CD14-positive monocyte (primary cell): ENCODE measurements around the gene MORN5. TPM values are rescaled to one million over a fixed set of nuclear protein-coding genes. Genes with fewer than 3 reads are reported as not detected.

Source experiments
- DNase-seq, 3 donors: peaks; one replicate each; pipeline ENCODE4 v3.0.0-alpha.2; 2011 to 2022
- H2AFZ ChIP-seq: 2 replicates; pipeline ENCODE4 v1.6.0; 2012; ENCODE audit warnings: mild to moderate bottlenecking, low read depth, low read length, inconsistent platforms; ENCODE audit not compliant: insufficient read depth, poor library complexity, severe bottlenecking
- H3K27ac ChIP-seq, 2 donors: 1 replicate in 1 of 2; 2 replicates in 1 of 2; pipeline ENCODE4 v1.5.1; 2012 to 2013; ENCODE audit warnings: low read length in 2 of 2, control low read depth in 1 of 2, inconsistent platforms in 1 of 2, low read depth in 1 of 2, mild to moderate bottlenecking in 1 of 2
- H3K27me3 ChIP-seq, 2 donors: one replicate each; pipeline versions ENCODE4 v1.6.0 to v1.6.1; 2011 to 2013; ENCODE audit warnings: low read length in 2 of 2; ENCODE audit not compliant: control insufficient read depth in 2 of 2, insufficient read depth in 2 of 2
- H3K36me3 ChIP-seq, 2 donors: replicated peaks in 1 of 2; 1 replicate in 1 of 2; 2 replicates in 1 of 2; pipeline versions ENCODE4 v1.5.1 to v1.6.1; 2012 to 2013; ENCODE audit warnings: low read length in 2 of 2, control low read depth in 1 of 2, inconsistent platforms in 1 of 2, mild to moderate bottlenecking in 1 of 2; ENCODE audit not compliant: insufficient read depth in 2 of 2, control insufficient read depth in 1 of 2
- H3K4me1 ChIP-seq, 2 donors: 1 replicate in 1 of 2; 2 replicates in 1 of 2; pipeline versions ENCODE4 v1.5.1 to v1.6.1; 2012 to 2013; ENCODE audit warnings: low read length in 2 of 2, control low read depth in 1 of 2, inconsistent platforms in 1 of 2, mild to moderate bottlenecking in 1 of 2, moderate library complexity in 1 of 2; ENCODE audit not compliant: insufficient read depth in 2 of 2, control insufficient read depth in 1 of 2
- H3K4me2 ChIP-seq: replicated peaks from 2 replicates; pipeline ENCODE3; 2012; ENCODE audit warnings: low read length, moderate library complexity, mild to moderate bottlenecking; ENCODE audit not compliant: poor library complexity, severe bottlenecking; ENCODE audit errors: extremely low read depth
- H3K4me3 ChIP-seq, 3 experiments: fragments of 200-600 bp in 1 of 3; sonication (generic) in 1 of 3; replicated peaks in 1 of 3; 1 replicate in 2 of 3; 2 replicates in 1 of 3; pipeline ENCODE4 v1.5.1; 2011 to 2013; ENCODE audit warnings: low read length in 3 of 3, mild to moderate bottlenecking in 3 of 3, control low read depth in 2 of 3, low read depth in 2 of 3, inconsistent platforms in 1 of 3, moderate library complexity in 1 of 3
- H3K79me2 ChIP-seq: 2 replicates; pipeline ENCODE4 v1.6.0; 2012; ENCODE audit warnings: mild to moderate bottlenecking, control low read depth, inconsistent platforms, low read length, moderate library complexity; ENCODE audit not compliant: insufficient read depth
- H3K9ac ChIP-seq: 2 replicates; pipeline ENCODE4 v1.6.0; 2017; ENCODE audit warnings: low read length, mild to moderate bottlenecking; ENCODE audit not compliant: insufficient read depth, poor library complexity, severe bottlenecking
- H3K9me3 ChIP-seq, 2 donors: replicated peaks in 1 of 2; 1 replicate in 1 of 2; 2 replicates in 1 of 2; pipeline versions ENCODE4 v1.5.1 to v1.6.1; 2012 to 2013; ENCODE audit warnings: low read length in 2 of 2, control low read depth in 1 of 2; ENCODE audit not compliant: control insufficient read depth in 1 of 2, insufficient read depth in 1 of 2
- H4K20me1 ChIP-seq: 2 replicates; pipeline ENCODE4 v1.6.0; 2012; ENCODE audit warnings: mild to moderate bottlenecking, low read length, control low read depth, moderate library complexity; ENCODE audit not compliant: insufficient read depth
- H3K27ac Mint-ChIP-seq, 7 donors: one replicate each; pipeline ENCODE4 v1.8.0; 2020; ENCODE audit warnings: mild to moderate bottlenecking in 7 of 7, mixed read lengths in 7 of 7, moderate library complexity in 6 of 7, inconsistent platforms in 2 of 7
- H3K27me3 Mint-ChIP-seq, 3 donors: one replicate each; pipeline ENCODE4 v1.8.0; 2021 to 2022; ENCODE audit warnings: low read depth in 3 of 3, mild to moderate bottlenecking in 3 of 3, mixed read lengths in 3 of 3, moderate library complexity in 3 of 3, inconsistent platforms in 1 of 3
- H3K36me3 Mint-ChIP-seq, 2 donors: one replicate each; pipeline ENCODE4 v1.8.0; 2020; ENCODE audit warnings: mixed read lengths in 2 of 2, inconsistent platforms in 1 of 2, mild to moderate bottlenecking in 1 of 2
- H3K4me1 Mint-ChIP-seq: one replicate; pipeline ENCODE4 v1.8.0; 2020; ENCODE audit warnings: mild to moderate bottlenecking, mixed read lengths
- H3K4me3 Mint-ChIP-seq, 2 donors: one replicate each; pipeline ENCODE4 v1.8.0; 2020; ENCODE audit warnings: mild to moderate bottlenecking in 2 of 2, mixed read lengths in 2 of 2, moderate library complexity in 1 of 2
- H3K9me3 Mint-ChIP-seq, 7 donors: one replicate each; pipeline ENCODE4 v1.8.0; 2020 to 2022; ENCODE audit warnings: mixed read lengths in 7 of 7, mild to moderate bottlenecking in 6 of 7, moderate library complexity in 6 of 7, inconsistent platforms in 2 of 7
- WGBS: methylation state at CpG from one replicate; pipeline ENCODE4 v1.1.5; 2013; ENCODE audit warnings: missing lambda C conversion rate; ENCODE audit not compliant: insufficient coverage; 5-methylcytosine and 5-hydroxymethylcytosine counted together
- intact Hi-C, 2 donors: fragments of 100-400 bp; cut with micrococcal nuclease; formaldehyde crosslinking; loops; one replicate each; pipeline versions ENCODE4 v1.15.0 to v1.15.1; 2023
- polyA plus RNA-seq, 3 donors: library from polyadenylated mRNA; depleted of rRNA in 1 of 3; unstranded in 2 of 3; stranded (reverse) in 1 of 3; fragments of 300-500 nt in 2 of 3; fragments of >200 nt in 1 of 3; fragmentation: Illumina TruSeq in 2 of 3; gene quantifications; 1 replicate in 2 of 3; 2 replicates in 1 of 3; pipeline ENCODE4 v1.2.3, GENCODE V29; 2012 to 2021
- TF ChIP-seq, protein P1 (sequence below): fragments of 200-600 bp; IDR thresholded peaks from one replicate; pipeline ENCODE4 v1.8.0; 2022; ENCODE audit warnings: antibody characterized with exemption, mild to moderate bottlenecking

The MORN5 gene
- polyA plus RNA-seq, 3 donors: not detected

DNA sequence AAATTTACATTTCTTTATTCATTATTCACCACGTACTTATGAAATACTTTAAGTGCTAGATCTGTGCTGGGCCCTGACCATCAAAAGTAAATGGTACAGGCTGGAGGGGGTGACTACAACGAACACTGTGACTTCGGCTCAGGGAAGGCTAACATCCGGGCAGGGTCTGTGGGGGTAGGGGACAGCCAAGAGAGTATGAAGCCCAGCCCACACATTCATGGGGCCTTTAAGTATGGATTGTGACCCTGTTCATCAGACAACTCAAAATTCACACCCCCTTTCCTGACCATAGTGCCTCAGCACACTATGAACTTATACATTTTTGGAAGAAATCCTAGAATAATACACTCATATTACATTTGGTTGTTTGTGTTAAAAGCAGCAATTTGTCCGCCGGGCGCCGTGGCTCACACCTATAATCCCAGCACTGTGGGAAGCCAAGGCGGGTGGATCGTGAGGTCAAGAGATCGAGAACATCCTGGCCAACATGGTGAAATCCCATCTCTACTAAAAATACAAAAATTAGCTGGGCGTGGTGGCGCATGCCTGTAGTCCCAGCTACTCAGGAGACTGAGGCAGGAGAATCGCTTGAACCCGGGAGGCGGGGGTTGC is 33.3 kb downstream of the MORN5 start:
- H3K4me3 Mint-ChIP-seq: no peak overlapping the region

DNA sequence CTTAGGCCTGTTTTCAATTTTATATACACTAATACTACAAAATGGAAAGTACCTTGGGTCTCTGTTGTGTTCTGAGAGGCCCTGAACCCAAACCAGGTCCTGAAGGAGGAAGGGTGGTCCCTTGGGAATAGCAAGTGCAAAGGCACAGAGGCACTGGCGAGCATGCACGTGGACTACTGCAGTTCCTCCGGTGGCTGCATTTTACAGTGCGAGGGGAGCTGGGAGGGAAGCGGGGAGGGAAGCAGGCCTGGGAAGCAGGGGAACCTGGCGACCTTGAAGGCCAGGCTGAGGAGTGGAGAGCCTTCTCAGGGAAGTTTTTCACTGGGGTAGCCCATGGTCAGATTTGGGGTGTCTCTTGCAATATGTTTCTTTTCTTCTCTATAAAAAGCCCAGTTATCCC is 33.9 kb downstream of the MORN5 start:
- Histone ChIP-seq H3K9ac (no peak overlapping the region), H3K27me3 (no peaks in the 10 kb centered on the region), H3K4me3 (no peak overlapping the region), H3K4me2 (no peak overlapping the region), H3K36me3 (no peaks in the 10 kb centered on the region), H3K4me1 (no peaks in the 10 kb centered on the region), H2AFZ (no peak overlapping the region), H3K9me3 (no peaks in the 10 kb centered on the region), H4K20me1 (no peaks in the 10 kb centered on the region), H3K27ac (no peak overlapping the region), H3K79me2 (no peaks in the 10 kb centered on the region)
- intact Hi-C loops: no loop called here
- DNase-seq: no peak
- Mint-ChIP-seq H3K36me3 (no peaks in the 10 kb centered on the region), H3K4me3 (no peak overlapping the region), H3K27ac (no peak overlapping the region), H3K9me3 (no peaks in the 10 kb centered on the region), H3K27me3 (peaks cover 0 to 5% (median 0%) of the 10 kb centered on the region in 3 donors), H3K4me1 (no peaks in the 10 kb centered on the region)
- WGBS: 92% methylated on average over 5 of the region's 6 CpGs
- TF ChIP-seq, protein P1, sequence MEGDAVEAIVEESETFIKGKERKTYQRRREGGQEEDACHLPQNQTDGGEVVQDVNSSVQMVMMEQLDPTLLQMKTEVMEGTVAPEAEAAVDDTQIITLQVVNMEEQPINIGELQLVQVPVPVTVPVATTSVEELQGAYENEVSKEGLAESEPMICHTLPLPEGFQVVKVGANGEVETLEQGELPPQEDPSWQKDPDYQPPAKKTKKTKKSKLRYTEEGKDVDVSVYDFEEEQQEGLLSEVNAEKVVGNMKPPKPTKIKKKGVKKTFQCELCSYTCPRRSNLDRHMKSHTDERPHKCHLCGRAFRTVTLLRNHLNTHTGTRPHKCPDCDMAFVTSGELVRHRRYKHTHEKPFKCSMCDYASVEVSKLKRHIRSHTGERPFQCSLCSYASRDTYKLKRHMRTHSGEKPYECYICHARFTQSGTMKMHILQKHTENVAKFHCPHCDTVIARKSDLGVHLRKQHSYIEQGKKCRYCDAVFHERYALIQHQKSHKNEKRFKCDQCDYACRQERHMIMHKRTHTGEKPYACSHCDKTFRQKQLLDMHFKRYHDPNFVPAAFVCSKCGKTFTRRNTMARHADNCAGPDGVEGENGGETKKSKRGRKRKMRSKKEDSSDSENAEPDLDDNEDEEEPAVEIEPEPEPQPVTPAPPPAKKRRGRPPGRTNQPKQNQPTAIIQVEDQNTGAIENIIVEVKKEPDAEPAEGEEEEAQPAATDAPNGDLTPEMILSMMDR: no peak

More for the DNA sequence above, 33.3 kb downstream of the MORN5 start:
- no peaks in the 10 kb centered on the region for H3K36me3 ChIP-seq
- no peak overlapping the region for H3K9ac ChIP-seq
- no peak overlapping the region for H3K27ac Mint-ChIP-seq
- H3K4me1 Mint-ChIP-seq: no peaks in the 10 kb centered on the region
- H3K4me1 ChIP-seq: no peaks in the 10 kb centered on the region
- no peaks in the 10 kb centered on the region for H3K79me2 ChIP-seq
- DNase-seq: no peak
- H3K27ac ChIP-seq: no peak overlapping the region
- no peaks in the 10 kb centered on the region for H3K9me3 Mint-ChIP-seq
- H3K4me2 ChIP-seq: no peak overlapping the region
- H3K27me3 Mint-ChIP-seq: peaks cover 0 to 5% (median 0%) of the 10 kb centered on the region in 3 donors
- H3K4me3 ChIP-seq: no peak overlapping the region
- H2AFZ ChIP-seq: no peak overlapping the region
- no peaks in the 10 kb centered on the region for H3K27me3 ChIP-seq
- WGBS: no CpG with 5 or more reads among the region's 16 CpGs
- no peaks in the 10 kb centered on the region for H3K36me3 Mint-ChIP-seq
- TF ChIP-seq, protein P1: no peak
- no peaks in the 10 kb centered on the region for H4K20me1 ChIP-seq
- intact Hi-C loops: no loop called here
- H3K9me3 ChIP-seq: no peaks in the 10 kb centered on the region
